ENCODE measurements around the gene BAK1. TPM values are rescaled to one million over a fixed set of nuclear protein-coding genes. Genes with fewer than 3 reads are reported as not detected.

BAK1 gene
- total RNA-seq, 4 donors from 2014 or later: 4.2 to 15.1 (median 6.8) TPM

- TF ChIP-seq CTCF (IDR thresholded peaks at IDR 0.05; ENCODE audit: low read depth): no peak
Measured at GRCh38 chr6:33621711-33622388, 41.8 kb upstream of the BAK1 start.

GRCh38 chr6:33620856-33621710 lies 41.0 kb upstream of the BAK1 start, which contains the start of gene ITPR3:
Gene ITPR3 (plus strand): TSS chr6:33621322. CDS start chr6:33621603, 281 bp downstream.
- no peak for TF ChIP-seq CTCF (IDR thresholded peaks at IDR 0.05; ENCODE audit: low read depth)

- TF ChIP-seq CTCF (IDR thresholded peaks at IDR 0.05; ENCODE audit: low read depth): no peak
Measured at GRCh38 chr6:33620158-33620855, 40.2 kb upstream of the BAK1 start.

- no peak for TF ChIP-seq CTCF (IDR thresholded peaks at IDR 0.05; ENCODE audit: low read depth)
Measured at GRCh38 chr6:33619166-33619840, 39.2 kb upstream of the BAK1 start.

GRCh38 chr6:33616913-33617312 lies 36.8 kb upstream of the BAK1 start:
- no peak for TF ChIP-seq CTCF (IDR thresholded peaks at IDR 0.05; ENCODE audit: low read depth)

- TF ChIP-seq CTCF (IDR thresholded peaks at IDR 0.05; ENCODE audit: low read depth): no peak
Measured at GRCh38 chr6:33616113-33616512, 36.0 kb upstream of the BAK1 start.
